CD8-positive, alpha-beta memory T cell (primary cell): ENCODE measurements around the gene GOSR1. TPM values are rescaled to one million over a fixed set of nuclear protein-coding genes. Genes with fewer than 3 reads are reported as not detected.

ENCODE experiments used
- CTCF ChIA-PET: fragments of 350-600 bp; sonication (Branson Sonifier 250); formaldehyde crosslinking; loops from one replicate; lab custom pipeline; 2021; ENCODE audit warnings: antibody characterized with exemption; lab: Charles Lee
- POLR2A ChIA-PET: fragments of 350-600 bp; sonication (Branson Sonifier 250); formaldehyde crosslinking; loops from one replicate; lab custom pipeline; 2021; ENCODE audit warnings: antibody characterized with exemption; lab: Charles Lee
- DNase-seq, 5 donors: peaks; one replicate each; pipeline versions ENCODE4 v3.0.0 to v3.0.0-alpha.2; 2020 to 2022; ENCODE audit warnings: mixed read lengths in 1 of 5
- H3K27ac ChIP-seq: one replicate; pipeline ENCODE4 v1.7.0; 2013; ENCODE audit warnings: low read depth, mild to moderate bottlenecking, low read length, moderate library complexity
- H3K27me3 ChIP-seq: 2 replicates; pipeline ENCODE4 v1.7.0; 2013; ENCODE audit warnings: low read length, mild to moderate bottlenecking; ENCODE audit not compliant: insufficient read depth, poor library complexity, severe bottlenecking
- H3K36me3 ChIP-seq: 2 replicates; pipeline ENCODE4 v1.7.0; 2013; ENCODE audit warnings: mild to moderate bottlenecking, low read length, moderate library complexity; ENCODE audit not compliant: insufficient read depth
- H3K4me1 ChIP-seq: 2 replicates; pipeline ENCODE4 v1.7.0; 2013; ENCODE audit warnings: mild to moderate bottlenecking, low read length, moderate library complexity; ENCODE audit not compliant: insufficient read depth
- H3K4me3 ChIP-seq: 2 replicates; pipeline ENCODE4 v1.7.0; 2013; ENCODE audit warnings: mild to moderate bottlenecking, low read length
- H3K9me3 ChIP-seq: 2 replicates; pipeline ENCODE4 v1.7.0; 2013; ENCODE audit warnings: mild to moderate bottlenecking, low read length
- H3K27ac Mint-ChIP-seq, 8 donors: one replicate each; pipeline ENCODE4 v1.8.0; 2020 to 2021; ENCODE audit warnings: mixed read lengths in 8 of 8, mild to moderate bottlenecking in 6 of 8, inconsistent platforms in 3 of 8, moderate library complexity in 3 of 8
- H3K27me3 Mint-ChIP-seq, 2 donors: one replicate each; pipeline ENCODE4 v1.8.0; 2020 to 2021; ENCODE audit warnings: mixed read lengths in 2 of 2, mild to moderate bottlenecking in 1 of 2, moderate library complexity in 1 of 2
- H3K36me3 Mint-ChIP-seq, 3 donors: one replicate each; pipeline ENCODE4 v1.8.0; 2020 to 2021; ENCODE audit warnings: mixed read lengths in 3 of 3, inconsistent platforms in 1 of 3, mild to moderate bottlenecking in 1 of 3
- H3K4me1 Mint-ChIP-seq, 3 donors: one replicate each; pipeline ENCODE4 v1.8.0; 2020 to 2021; ENCODE audit warnings: mixed read lengths in 3 of 3, inconsistent platforms in 1 of 3, mild to moderate bottlenecking in 1 of 3
- H3K4me3 Mint-ChIP-seq, 7 donors: one replicate each; pipeline ENCODE4 v1.8.0; 2020 to 2021; ENCODE audit warnings: mixed read lengths in 7 of 7, mild to moderate bottlenecking in 6 of 7, moderate library complexity in 4 of 7, inconsistent platforms in 2 of 7
- H3K9me3 Mint-ChIP-seq, 5 donors: one replicate each; pipeline ENCODE4 v1.8.0; 2020 to 2022; ENCODE audit warnings: mixed read lengths in 5 of 5, mild to moderate bottlenecking in 3 of 5, moderate library complexity in 2 of 5, inconsistent platforms in 1 of 5
- polyA plus RNA-seq: library from polyadenylated mRNA; unstranded; fragments of 300-500 nt; fragmentation: Illumina TruSeq; gene quantifications from one replicate; pipeline ENCODE4 v1.2.3, GENCODE V29; 2021
- total RNA-seq, 2 experiments: library from RNA; stranded (reverse); gene quantifications; one replicate each; pipeline ENCODE4 v1.2.3, GENCODE V29; 2021

The GOSR1 gene
- total and polyA plus RNA-seq, 3 experiments from 2014 or later, result 59.1 to 63.2 (median 63.1) TPM

DNA sequence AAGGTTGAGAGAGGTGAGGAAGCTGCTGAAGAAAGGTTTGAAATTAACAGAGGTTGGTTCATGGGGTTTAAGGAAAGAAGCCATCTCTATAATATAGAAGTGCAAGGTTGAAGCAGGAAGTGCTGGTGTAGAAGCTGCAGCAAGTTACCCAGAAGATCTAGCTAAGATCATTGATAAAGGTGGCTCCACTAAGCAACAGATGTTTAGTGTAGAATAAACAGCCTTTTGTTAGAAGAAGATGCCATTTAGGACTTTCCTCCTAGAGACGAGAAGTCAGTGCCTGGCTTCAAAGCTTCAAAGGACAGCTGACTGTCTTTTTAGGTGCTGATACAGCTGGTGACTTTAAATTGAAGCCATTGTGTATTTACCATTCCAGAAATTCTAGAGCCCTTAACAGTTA lies 29.3 kb downstream of the GOSR1 start:
- Mint-ChIP-seq H3K36me3 (peaks cover 0 to 62% (median 10%) of the 10 kb centered on the region in 3 donors), H3K9me3 (no peaks in the 10 kb centered on the region), H3K4me3 (peak overlapping the region in 2 of 7 donors; percentile 29 to 37), H3K27ac (peak overlapping the region in 6 of 8 donors; percentile 2 to 57 (median 36)), H3K4me1 (peaks cover 9 to 30% (median 24%) of the 10 kb centered on the region in 3 donors), H3K27me3 (no peaks in the 10 kb centered on the region)
- Histone ChIP-seq H3K9me3 (no peaks in the 10 kb centered on the region), H3K4me3 (no peak overlapping the region), H3K27me3 (no peaks in the 10 kb centered on the region), H3K4me1 (no peaks in the 10 kb centered on the region), H3K27ac (no peak overlapping the region), H3K36me3 (peaks cover 9% of the 10 kb centered on the region)
- ChIA-PET POLR2A (no interaction called here), CTCF (interaction anchor here (1.3 kb wide), 1 partner anchor 24 kb away, joined by 3 read pairs; no protein-coding TSS in a partner anchor)
- no peak for DNase-seq

DNA sequence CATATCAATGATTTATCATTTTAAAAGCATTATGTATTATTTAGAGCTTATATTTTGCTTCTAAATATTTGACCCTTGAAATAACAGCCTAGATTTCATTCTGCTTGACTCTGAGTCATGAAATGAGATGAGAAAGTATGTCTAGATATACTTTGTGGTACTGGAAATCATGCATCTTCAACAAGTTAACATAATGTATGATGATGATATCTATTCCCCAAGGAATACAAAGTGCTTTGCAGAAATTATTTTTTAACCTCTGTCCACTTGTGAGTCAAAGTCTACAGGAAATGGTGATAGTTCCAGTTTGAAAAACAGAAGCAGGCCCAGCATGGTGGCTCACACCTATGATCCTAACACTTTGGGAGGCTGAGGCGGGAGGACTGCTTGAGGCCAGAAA lies 36.1 kb downstream of the GOSR1 start:
- peaks cover 0 to 60% (median 13%) of the 10 kb centered on the region in 3 donors for H3K36me3 Mint-ChIP-seq
- Histone ChIP-seq H3K4me3 (no peak overlapping the region), H3K27ac (no peak overlapping the region), H3K4me1 (no peaks in the 10 kb centered on the region), H3K36me3 (peaks cover 14% of the 10 kb centered on the region), H3K9me3 (no peaks in the 10 kb centered on the region), H3K27me3 (no peaks in the 10 kb centered on the region)
- H3K4me3 Mint-ChIP-seq, result no peak overlapping the region
- CTCF ChIA-PET, result no interaction called here
- H3K4me1 Mint-ChIP-seq, result peaks cover 14 to 21% (median 17%) of the 10 kb centered on the region in 3 donors
- no peak overlapping the region for H3K27ac Mint-ChIP-seq
- no peak for DNase-seq
- H3K27me3 Mint-ChIP-seq, result no peaks in the 10 kb centered on the region
- H3K9me3 Mint-ChIP-seq, result no peaks in the 10 kb centered on the region
- POLR2A ChIA-PET, result no interaction called here

DNA sequence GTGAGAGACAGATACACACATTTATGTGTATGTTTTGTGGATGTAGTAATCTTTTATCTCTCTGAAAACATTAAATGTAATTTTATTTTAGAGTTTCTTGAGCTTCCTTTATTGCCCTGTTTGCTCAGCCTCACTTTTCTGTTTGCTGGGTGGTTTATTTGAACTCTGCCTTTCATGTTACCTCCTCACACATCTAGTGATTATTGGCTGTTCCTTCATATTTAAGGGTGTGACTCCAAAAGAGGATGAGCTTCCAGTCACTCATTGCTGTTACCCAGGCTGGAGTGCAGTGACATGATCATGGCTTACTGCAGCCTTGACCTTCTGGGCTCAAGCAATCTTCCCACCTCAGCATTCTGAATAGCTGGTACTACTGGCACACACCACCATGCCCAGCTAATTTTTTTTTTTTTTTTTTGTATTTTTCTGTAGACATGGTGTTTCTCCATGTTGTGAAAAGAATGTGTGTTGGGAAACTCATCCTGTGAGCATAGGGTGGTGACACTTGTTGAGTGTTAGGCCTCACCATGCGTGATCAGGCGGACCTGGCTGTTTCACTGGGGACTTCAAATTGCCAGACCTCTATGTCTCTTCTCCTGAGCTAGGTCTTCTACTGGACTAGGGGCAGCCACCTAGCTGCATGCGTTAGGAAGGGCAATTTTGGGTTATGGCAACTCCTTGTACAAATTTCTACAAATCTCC lies 37.8 kb downstream of the GOSR1 start:
- POLR2A ChIA-PET, result no interaction called here
- Mint-ChIP-seq H3K36me3 (peaks cover 6 to 69% (median 16%) of the 10 kb centered on the region in 3 donors), H3K27ac (peak overlapping the region in 3 of 8 donors; percentile 17 to 85 (median 45)), H3K27me3 (no peaks in the 10 kb centered on the region), H3K4me3 (no peak overlapping the region), H3K9me3 (no peaks in the 10 kb centered on the region), H3K4me1 (peaks cover 16 to 26% (median 17%) of the 10 kb centered on the region in 3 donors)
- CTCF ChIA-PET, result no interaction called here
- DNase-seq, result no peak
- Histone ChIP-seq H3K36me3 (peaks cover 14% of the 10 kb centered on the region), H3K27ac (no peak overlapping the region), H3K9me3 (no peaks in the 10 kb centered on the region), H3K27me3 (no peaks in the 10 kb centered on the region), H3K4me3 (no peak overlapping the region), H3K4me1 (no peaks in the 10 kb centered on the region)

DNA sequence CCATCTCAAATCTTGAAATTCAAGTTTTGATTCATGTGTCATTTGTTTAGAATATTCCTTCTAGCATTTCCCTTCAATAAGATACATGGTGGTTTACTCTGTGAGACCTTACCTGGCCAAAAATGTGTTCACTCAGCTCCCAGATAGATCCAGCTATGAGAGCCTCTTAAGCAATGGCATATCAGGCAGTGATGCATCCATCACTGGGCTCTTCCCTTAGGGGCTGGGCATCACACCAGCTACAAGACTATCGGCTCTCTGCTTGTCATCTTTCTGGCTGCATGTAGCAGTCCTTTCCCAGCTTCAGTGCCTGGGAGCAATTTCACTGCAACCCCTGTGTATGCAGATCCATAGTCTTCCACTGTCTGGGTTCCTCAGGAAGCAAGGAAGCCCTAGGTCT lies 40.6 kb downstream of the GOSR1 start:
- ChIA-PET POLR2A (no interaction called here), CTCF (no interaction called here)
- H3K36me3 Mint-ChIP-seq, result peaks cover 6 to 81% (median 32%) of the 10 kb centered on the region in 3 donors
- H3K27ac Mint-ChIP-seq, result peak overlapping the region in 1 of 8 donors; percentile 29
- peaks cover 31% of the 10 kb centered on the region for H3K36me3 ChIP-seq
- no peak overlapping the region for H3K4me3 Mint-ChIP-seq
- H3K4me1 Mint-ChIP-seq, result peaks cover 13 to 17% (median 16%) of the 10 kb centered on the region in 3 donors
- H3K27me3 ChIP-seq, result no peaks in the 10 kb centered on the region
- H3K27ac ChIP-seq, result no peak overlapping the region
- no peaks in the 10 kb centered on the region for H3K27me3 Mint-ChIP-seq
- no peaks in the 10 kb centered on the region for H3K9me3 ChIP-seq
- no peaks in the 10 kb centered on the region for H3K9me3 Mint-ChIP-seq
- no peak overlapping the region for H3K4me3 ChIP-seq
- no peak for DNase-seq
- H3K4me1 ChIP-seq, result no peaks in the 10 kb centered on the region

DNA sequence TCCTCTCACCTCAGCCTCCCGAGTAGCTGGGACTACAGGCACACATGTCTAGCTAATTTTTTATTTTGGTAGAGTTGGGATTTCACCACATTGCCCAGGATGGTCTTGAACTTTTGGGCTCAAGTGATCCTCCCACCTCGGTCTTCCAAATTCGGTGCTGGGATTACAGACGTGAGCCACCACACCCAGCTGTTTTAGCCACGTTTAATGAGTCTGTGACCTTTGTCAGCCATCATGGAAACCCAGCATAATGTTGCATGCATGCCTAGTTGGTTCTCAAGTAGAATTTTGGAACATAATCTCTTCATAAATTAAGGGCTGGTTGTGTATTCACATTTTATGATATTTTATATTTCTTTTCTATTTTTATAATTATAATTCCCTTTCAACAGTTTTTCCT lies 42.0 kb downstream of the GOSR1 start:
- H3K9me3 Mint-ChIP-seq, result no peaks in the 10 kb centered on the region
- no peaks in the 10 kb centered on the region for H3K9me3 ChIP-seq
- CTCF ChIA-PET, result no interaction called here
- H3K4me1 Mint-ChIP-seq, result peaks cover 13 to 14% (median 13%) of the 10 kb centered on the region in 3 donors
- H3K27ac ChIP-seq, result no peak overlapping the region
- no peaks in the 10 kb centered on the region for H3K27me3 ChIP-seq
- H3K4me1 ChIP-seq, result no peaks in the 10 kb centered on the region
- H3K27ac Mint-ChIP-seq, result peak overlapping the region in 2 of 8 donors; percentile 23 to 77
- no peak for DNase-seq
- peaks cover 31% of the 10 kb centered on the region for H3K36me3 ChIP-seq
- no peak overlapping the region for H3K4me3 ChIP-seq
- no peak overlapping the region for H3K4me3 Mint-ChIP-seq
- H3K36me3 Mint-ChIP-seq, result peaks cover 6 to 80% (median 33%) of the 10 kb centered on the region in 3 donors
- POLR2A ChIA-PET, result no interaction called here
- H3K27me3 Mint-ChIP-seq, result no peaks in the 10 kb centered on the region

DNA sequence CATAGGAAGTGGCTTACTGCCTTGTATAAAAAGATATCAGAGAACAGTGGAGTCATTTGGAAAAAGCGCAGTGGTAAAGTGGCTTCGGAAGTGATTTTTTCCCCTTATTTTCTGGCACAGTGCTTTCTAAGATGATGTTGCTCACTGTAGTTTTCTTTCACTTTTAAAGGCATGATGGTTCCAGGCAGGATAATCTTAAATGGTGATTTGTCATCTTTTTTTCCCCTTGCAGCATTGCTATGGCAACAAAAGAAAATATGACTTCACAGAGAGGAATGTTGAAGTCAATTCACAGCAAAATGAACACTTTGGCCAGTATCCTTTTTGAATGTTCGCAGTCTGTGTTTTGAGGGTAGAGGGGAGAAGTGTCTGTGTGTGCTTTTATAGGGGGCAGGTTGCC lies 42.5 kb downstream of the GOSR1 start:
- DNase-seq, result no peak
- Mint-ChIP-seq H3K36me3 (peaks cover 6 to 80% (median 32%) of the 10 kb centered on the region in 3 donors), H3K9me3 (no peaks in the 10 kb centered on the region), H3K27ac (peak overlapping the region in 1 of 8 donors; percentile 48), H3K27me3 (no peaks in the 10 kb centered on the region), H3K4me1 (peaks cover 9 to 12% (median 10%) of the 10 kb centered on the region in 3 donors), H3K4me3 (no peak overlapping the region)
- H3K4me3 ChIP-seq, result no peak overlapping the region
- POLR2A ChIA-PET, result no interaction called here
- CTCF ChIA-PET, result no interaction called here
- no peaks in the 10 kb centered on the region for H3K4me1 ChIP-seq
- H3K27me3 ChIP-seq, result no peaks in the 10 kb centered on the region
- H3K9me3 ChIP-seq, result no peaks in the 10 kb centered on the region
- H3K27ac ChIP-seq, result no peak overlapping the region
- H3K36me3 ChIP-seq, result peaks cover 31% of the 10 kb centered on the region

DNA sequence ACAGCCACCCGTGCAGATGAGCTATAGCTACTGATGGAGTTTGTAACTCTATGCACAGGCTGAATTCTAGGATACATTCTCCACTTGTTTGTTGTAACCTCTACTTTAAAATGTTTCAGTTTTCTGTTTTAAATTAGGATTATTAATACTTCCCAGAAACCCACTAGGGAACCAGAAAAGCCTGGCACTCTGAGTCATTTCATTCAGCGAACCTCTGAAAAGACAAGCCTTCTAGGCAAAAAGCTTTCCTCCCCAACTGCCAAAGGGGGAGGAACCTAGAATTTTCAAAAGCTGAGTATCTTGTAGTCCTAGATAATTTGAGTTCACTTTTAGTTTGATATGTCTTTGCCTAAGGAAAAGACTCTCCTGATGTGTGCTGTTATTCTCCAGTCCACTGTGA lies 43.2 kb downstream of the GOSR1 start:
- ChIA-PET POLR2A (interaction anchor here (0.7 kb wide), 1 partner anchor 157 kb away, joined by 12 read pairs; no protein-coding TSS in a partner anchor), CTCF (no interaction called here)
- H3K4me1 Mint-ChIP-seq, result peaks cover 4 to 12% (median 10%) of the 10 kb centered on the region in 3 donors
- no peaks in the 10 kb centered on the region for H3K27me3 Mint-ChIP-seq
- H3K27ac ChIP-seq, result no peak overlapping the region
- H3K36me3 ChIP-seq, result peaks cover 25% of the 10 kb centered on the region
- H3K4me3 Mint-ChIP-seq, result no peak overlapping the region
- H3K27me3 ChIP-seq, result no peaks in the 10 kb centered on the region
- peaks cover 6 to 80% (median 27%) of the 10 kb centered on the region in 3 donors for H3K36me3 Mint-ChIP-seq
- no peak overlapping the region for H3K4me3 ChIP-seq
- H3K27ac Mint-ChIP-seq, result peak overlapping the region in 1 of 8 donors; percentile 37
- no peak for DNase-seq
- no peaks in the 10 kb centered on the region for H3K9me3 Mint-ChIP-seq
- no peaks in the 10 kb centered on the region for H3K4me1 ChIP-seq
- no peaks in the 10 kb centered on the region for H3K9me3 ChIP-seq

DNA sequence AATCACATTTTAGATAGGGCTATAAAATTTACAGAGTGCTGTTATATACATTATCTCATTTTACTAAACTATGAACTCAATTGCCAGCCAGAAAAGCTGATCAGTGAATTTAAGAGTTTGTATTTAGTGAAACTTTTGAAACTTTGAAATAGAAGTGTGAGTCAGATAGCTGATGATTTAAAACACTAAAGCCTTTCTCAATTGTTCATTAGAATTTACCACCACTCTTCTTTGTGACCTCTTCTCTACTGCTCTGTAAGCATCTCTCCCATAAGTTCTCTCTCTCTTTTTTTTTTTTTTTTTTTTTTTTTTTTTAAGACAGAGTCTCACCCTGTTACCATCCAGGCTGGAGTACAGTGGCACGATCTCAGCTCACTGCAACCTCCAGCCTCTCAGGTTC lies 43.7 kb downstream of the GOSR1 start:
- H3K4me1 ChIP-seq, result no peaks in the 10 kb centered on the region
- no peaks in the 10 kb centered on the region for H3K27me3 Mint-ChIP-seq
- no peak for DNase-seq
- no peak overlapping the region for H3K27ac Mint-ChIP-seq
- no peak overlapping the region for H3K4me3 ChIP-seq
- H3K36me3 ChIP-seq, result peaks cover 22% of the 10 kb centered on the region
- no peak overlapping the region for H3K4me3 Mint-ChIP-seq
- no peak overlapping the region for H3K27ac ChIP-seq
- peaks cover 6 to 76% (median 24%) of the 10 kb centered on the region in 3 donors for H3K36me3 Mint-ChIP-seq
- no peaks in the 10 kb centered on the region for H3K27me3 ChIP-seq
- CTCF ChIA-PET, result no interaction called here
- peaks cover 0 to 9% (median 8%) of the 10 kb centered on the region in 3 donors for H3K4me1 Mint-ChIP-seq
- no peaks in the 10 kb centered on the region for H3K9me3 ChIP-seq
- POLR2A ChIA-PET, result interaction anchor here (0.7 kb wide), 1 partner anchor 157 kb away, joined by 12 read pairs; no protein-coding TSS in a partner anchor
- H3K9me3 Mint-ChIP-seq, result no peaks in the 10 kb centered on the region
